Natural killer cell (primary cell): ENCODE results near the gene ITM2B. TPM values are rescaled to one million over a fixed set of nuclear protein-coding genes. Genes with fewer than 3 reads are reported as not detected.

Source experiments
- ATAC-seq, 3 donors: fragments of 150-1000 bp in 2 of 3; fragments of 200-7000 bp in 1 of 3; cut with Tn5 transposase; 1 replicate in 1 of 3; 2 replicates in 2 of 3; pipeline ENCODE4 v1.10.0; 2021; ENCODE audit warnings: mild to moderate bottlenecking in 2 of 3, moderate library complexity in 2 of 3
- DNase-seq, 2 donors: peaks; one replicate each; pipeline versions ENCODE4 v3.0.0 to v3.0.0-alpha.2; 2013 to 2021; ENCODE audit warnings: mixed read lengths in 1 of 2
- H3K27ac ChIP-seq: one replicate; pipeline ENCODE4 v1.5.1; 2013; ENCODE audit warnings: mild to moderate bottlenecking, low read length
- H3K27me3 ChIP-seq: one replicate; pipeline ENCODE4 v1.6.1; 2013; ENCODE audit warnings: low read length; ENCODE audit not compliant: control insufficient read depth, insufficient read depth
- H3K36me3 ChIP-seq: one replicate; pipeline ENCODE4 v1.6.1; 2013; ENCODE audit warnings: low read length; ENCODE audit not compliant: control insufficient read depth, insufficient read depth
- H3K4me1 ChIP-seq: one replicate; pipeline ENCODE4 v1.6.1; 2013; ENCODE audit warnings: low read length; ENCODE audit not compliant: control insufficient read depth, insufficient read depth
- H3K4me3 ChIP-seq: one replicate; pipeline ENCODE4 v1.5.1; 2013; ENCODE audit warnings: low read length
- H3K9me3 ChIP-seq: one replicate; pipeline ENCODE4 v1.6.1; 2013; ENCODE audit warnings: low read length; ENCODE audit not compliant: control insufficient read depth, insufficient read depth
- H3K27ac Mint-ChIP-seq, 2 donors: one replicate each; pipeline ENCODE4 v1.8.0; 2022; ENCODE audit warnings: mild to moderate bottlenecking in 2 of 2, mixed read lengths in 2 of 2, moderate library complexity in 1 of 2
- H3K27me3 Mint-ChIP-seq, 2 donors: one replicate each; pipeline ENCODE4 v1.8.0; 2022; ENCODE audit warnings: low read depth in 2 of 2, mixed read lengths in 2 of 2
- H3K36me3 Mint-ChIP-seq: one replicate; pipeline ENCODE4 v1.8.0; 2022; ENCODE audit warnings: mixed read lengths
- H3K4me1 Mint-ChIP-seq, 2 donors: one replicate each; pipeline ENCODE4 v1.8.0; 2022; ENCODE audit warnings: mixed read lengths in 2 of 2
- H3K4me3 Mint-ChIP-seq: one replicate; pipeline ENCODE4 v1.8.0; 2022; ENCODE audit warnings: mild to moderate bottlenecking, moderate library complexity, mixed read lengths
- H3K9me3 Mint-ChIP-seq, 2 donors: one replicate each; pipeline ENCODE4 v1.8.0; 2022; ENCODE audit warnings: mixed read lengths in 2 of 2
- WGBS: methylation state at CpG from one replicate; pipeline ENCODE4 v1.1.7; 2013; ENCODE audit warnings: missing lambda C conversion rate; ENCODE audit not compliant: insufficient coverage; 5-methylcytosine and 5-hydroxymethylcytosine counted together
- intact Hi-C: fragments of 100-400 bp; cut with micrococcal nuclease; formaldehyde crosslinking; loops from one replicate; pipeline ENCODE4 v1.14.2; 2022
- total RNA-seq, 4 donors: library from RNA; stranded (reverse); fragments of 120-200 nt in 1 of 4; gene quantifications; one replicate each; pipeline versions ENCODE4 v1.2.3 to v1.2.4, GENCODE V29; 2013 to 2022
- TF ChIP-seq, protein P1 (sequence below): fragments of 200-600 bp; IDR thresholded peaks from one replicate; pipeline ENCODE4 v1.8.0; 2022; ENCODE audit warnings: antibody characterized with exemption

ITM2B gene
- total RNA-seq, 3 donors from 2014 or later (not counting 1 experiment from before 2014, with no cell fraction given) = 305 to 387 (median 309) TPM

GRCh38 chr13:48233889-48234488 lies 983 bp downstream of the ITM2B start:
- peak overlapping the region; percentile 96 for H3K4me3 ChIP-seq
- no peaks in the 10 kb centered on the region for H3K27me3 ChIP-seq
- intact Hi-C loops = loop anchor here (1.0 to 10.0 kb wide), 4 partner anchors 19 to 261 kb away; no protein-coding TSS in a partner anchor
- Mint-ChIP-seq H3K27ac (peak overlapping the region; percentile 92 to 94), H3K9me3 (no peaks in the 10 kb centered on the region), H3K27me3 (no peaks in the 10 kb centered on the region), H3K36me3 (no peaks in the 10 kb centered on the region), H3K4me3 (peak overlapping the region; percentile 94), H3K4me1 (peaks cover 47 to 51% of the 10 kb centered on the region in 2 donors)
- TF ChIP-seq, protein P1, sequence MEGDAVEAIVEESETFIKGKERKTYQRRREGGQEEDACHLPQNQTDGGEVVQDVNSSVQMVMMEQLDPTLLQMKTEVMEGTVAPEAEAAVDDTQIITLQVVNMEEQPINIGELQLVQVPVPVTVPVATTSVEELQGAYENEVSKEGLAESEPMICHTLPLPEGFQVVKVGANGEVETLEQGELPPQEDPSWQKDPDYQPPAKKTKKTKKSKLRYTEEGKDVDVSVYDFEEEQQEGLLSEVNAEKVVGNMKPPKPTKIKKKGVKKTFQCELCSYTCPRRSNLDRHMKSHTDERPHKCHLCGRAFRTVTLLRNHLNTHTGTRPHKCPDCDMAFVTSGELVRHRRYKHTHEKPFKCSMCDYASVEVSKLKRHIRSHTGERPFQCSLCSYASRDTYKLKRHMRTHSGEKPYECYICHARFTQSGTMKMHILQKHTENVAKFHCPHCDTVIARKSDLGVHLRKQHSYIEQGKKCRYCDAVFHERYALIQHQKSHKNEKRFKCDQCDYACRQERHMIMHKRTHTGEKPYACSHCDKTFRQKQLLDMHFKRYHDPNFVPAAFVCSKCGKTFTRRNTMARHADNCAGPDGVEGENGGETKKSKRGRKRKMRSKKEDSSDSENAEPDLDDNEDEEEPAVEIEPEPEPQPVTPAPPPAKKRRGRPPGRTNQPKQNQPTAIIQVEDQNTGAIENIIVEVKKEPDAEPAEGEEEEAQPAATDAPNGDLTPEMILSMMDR = no peak
- ATAC-seq = peak in 2 of 3 donors; percentile 17 to 22
- WGBS = 0% methylated on average over 8 of the region's 12 CpGs
- H3K4me1 ChIP-seq = peaks cover 16% of the 10 kb centered on the region
- peaks cover 6% of the 10 kb centered on the region for H3K36me3 ChIP-seq
- no peaks in the 10 kb centered on the region for H3K9me3 ChIP-seq
- DNase-seq = no peak
- peak overlapping the region; percentile 97 for H3K27ac ChIP-seq

GRCh38 chr13:48234566-48235340 lies 1.7 kb downstream of the ITM2B start:
- H3K27me3 Mint-ChIP-seq = no peaks in the 10 kb centered on the region
- H3K4me1 Mint-ChIP-seq = peaks cover 47 to 51% of the 10 kb centered on the region in 2 donors
- Histone ChIP-seq H3K36me3 (peaks cover 10% of the 10 kb centered on the region), H3K27me3 (no peaks in the 10 kb centered on the region), H3K4me1 (peaks cover 21% of the 10 kb centered on the region), H3K9me3 (no peaks in the 10 kb centered on the region), H3K27ac (peak overlapping the region; percentile 97), H3K4me3 (peak overlapping the region; percentile 96)
- no peak for ATAC-seq
- 19% methylated on average over 4 of the region's 7 CpGs for WGBS
- peak overlapping the region; percentile 94 for H3K4me3 Mint-ChIP-seq
- intact Hi-C loops = loop anchor here (2.0 to 10.0 kb wide), 3 partner anchors 68 to 260 kb away; partner anchors contain the start of gene RB1
- no peaks in the 10 kb centered on the region for H3K36me3 Mint-ChIP-seq
- peak in 1 of 2 donors; percentile 42 for DNase-seq
- peak overlapping the region; percentile 92 to 94 for H3K27ac Mint-ChIP-seq
- no peaks in the 10 kb centered on the region for H3K9me3 Mint-ChIP-seq
- TF ChIP-seq, protein P1 = no peak

GRCh38 chr13:48235341-48236135 lies 2.5 kb downstream of the ITM2B start:
- DNase-seq = peak in 1 of 2 donors; percentile 52
- Histone ChIP-seq H3K4me3 (peak overlapping the region; percentile 96), H3K27ac (peak overlapping the region; percentile 97), H3K4me1 (peaks cover 18% of the 10 kb centered on the region), H3K27me3 (no peaks in the 10 kb centered on the region), H3K36me3 (peaks cover 16% of the 10 kb centered on the region), H3K9me3 (no peaks in the 10 kb centered on the region)
- Mint-ChIP-seq H3K4me3 (peak overlapping the region; percentile 94), H3K27ac (peak overlapping the region; percentile 92 to 94), H3K36me3 (no peaks in the 10 kb centered on the region), H3K4me1 (peaks cover 51 to 56% of the 10 kb centered on the region in 2 donors), H3K27me3 (no peaks in the 10 kb centered on the region), H3K9me3 (no peaks in the 10 kb centered on the region)
- WGBS = 38% methylated on average over 5 of the region's 7 CpGs
- intact Hi-C loops = loop anchor here (2.0 to 10.0 kb wide), 3 partner anchors 67 to 259 kb away; partner anchors contain the start of gene RB1
- TF ChIP-seq, protein P1 = no peak
- ATAC-seq = peak in 2 of 3 donors; percentile 11 to 20
